Hindlimb muscle (tissue), 1 donor: ENCODE results near the gene RAB2B. TPM values are rescaled to one million over a fixed set of nuclear protein-coding genes. Genes with fewer than 3 reads are reported as not detected.

Experiments used
- polyA plus RNA-seq: library from polyadenylated mRNA; unstranded; fragments of 120-200 nt; gene quantifications from one replicate; pipeline ENCODE4 v1.2.1, GENCODE V29; 2013; ENCODE audit not compliant: insufficient read length

The RAB2B gene
- polyA plus RNA-seq, 1 donor, result 21.8 TPM

Other genes starting within 250 kb of the RAB2B start
- gene HNRNPC, start 207.5 kb downstream of the RAB2B start, polyA plus RNA-seq, result 398 TPM
- gene RPGRIP1, start 196.9 kb downstream of the RAB2B start, polyA plus RNA-seq, result 1.2 TPM
- 68.4 TPM for gene SUPT16H, start 92.9 kb downstream of the RAB2B start, polyA plus RNA-seq
- gene CHD8, start 20.8 kb downstream of the RAB2B start, polyA plus RNA-seq, result 44.8 TPM
- gene TOX4, start 236 bp upstream of the RAB2B start, polyA plus RNA-seq, result 47.0 TPM
- 43.7 TPM for gene METTL3, start 34.4 kb upstream of the RAB2B start, polyA plus RNA-seq
- 11.9 TPM for gene SALL2, start 49.4 kb upstream of the RAB2B start, polyA plus RNA-seq
- gene OR10G3, start 103.1 kb upstream of the RAB2B start, polyA plus RNA-seq, result not detected
- not detected for gene OR10G2, start 158.0 kb upstream of the RAB2B start, polyA plus RNA-seq
- gene OR4E2, start 176.9 kb upstream of the RAB2B start, polyA plus RNA-seq, result not detected
- not detected for gene OR4E1, start 196.9 kb upstream of the RAB2B start, polyA plus RNA-seq